ENCODE measurements around the gene DENND4A.

Gene DENND4A

DNA sequence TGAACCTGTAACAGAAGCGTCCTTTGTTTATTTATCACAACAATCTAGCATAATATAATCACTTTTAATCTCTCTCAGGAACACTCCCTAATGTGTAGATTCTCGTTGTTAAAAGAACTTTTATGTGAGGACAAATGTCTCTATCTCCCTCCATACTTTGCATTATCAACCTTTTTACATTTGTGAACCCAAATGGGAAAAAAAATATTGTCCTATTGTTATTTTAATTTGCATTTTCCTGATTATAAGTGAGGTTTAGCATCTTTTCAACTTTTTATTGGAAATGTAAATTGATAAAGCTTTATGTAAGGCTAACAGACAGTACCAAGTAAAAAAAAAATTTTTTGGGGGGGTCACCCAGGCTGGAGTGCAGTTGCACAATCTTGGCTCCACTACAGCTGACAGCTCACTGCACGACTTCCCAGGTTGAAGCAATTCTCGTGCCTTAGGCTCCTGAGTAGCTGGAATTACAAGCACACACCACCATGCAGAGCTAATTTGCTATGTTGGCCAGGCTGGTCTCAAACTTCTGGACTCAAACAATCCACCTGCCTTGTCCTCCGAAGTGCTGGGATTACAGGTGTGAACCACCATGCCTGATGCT is 33.0 kb upstream of the DENND4A start:
- ATAC-seq: no peak
- TF ChIP-seq ZNF8 (CRISPR knock-in tag; IDR thresholded peaks at IDR 0.05) (no peak), GLIS3 (CRISPR knock-in tag; IDR thresholded peaks at IDR 0.05) (no peak), ZNF565 (CRISPR knock-in tag; conservative IDR thresholded peaks at IDR 0.05; ENCODE audit: low read depth) (no peak)
- TF ChIP-seq, protein P1, sequence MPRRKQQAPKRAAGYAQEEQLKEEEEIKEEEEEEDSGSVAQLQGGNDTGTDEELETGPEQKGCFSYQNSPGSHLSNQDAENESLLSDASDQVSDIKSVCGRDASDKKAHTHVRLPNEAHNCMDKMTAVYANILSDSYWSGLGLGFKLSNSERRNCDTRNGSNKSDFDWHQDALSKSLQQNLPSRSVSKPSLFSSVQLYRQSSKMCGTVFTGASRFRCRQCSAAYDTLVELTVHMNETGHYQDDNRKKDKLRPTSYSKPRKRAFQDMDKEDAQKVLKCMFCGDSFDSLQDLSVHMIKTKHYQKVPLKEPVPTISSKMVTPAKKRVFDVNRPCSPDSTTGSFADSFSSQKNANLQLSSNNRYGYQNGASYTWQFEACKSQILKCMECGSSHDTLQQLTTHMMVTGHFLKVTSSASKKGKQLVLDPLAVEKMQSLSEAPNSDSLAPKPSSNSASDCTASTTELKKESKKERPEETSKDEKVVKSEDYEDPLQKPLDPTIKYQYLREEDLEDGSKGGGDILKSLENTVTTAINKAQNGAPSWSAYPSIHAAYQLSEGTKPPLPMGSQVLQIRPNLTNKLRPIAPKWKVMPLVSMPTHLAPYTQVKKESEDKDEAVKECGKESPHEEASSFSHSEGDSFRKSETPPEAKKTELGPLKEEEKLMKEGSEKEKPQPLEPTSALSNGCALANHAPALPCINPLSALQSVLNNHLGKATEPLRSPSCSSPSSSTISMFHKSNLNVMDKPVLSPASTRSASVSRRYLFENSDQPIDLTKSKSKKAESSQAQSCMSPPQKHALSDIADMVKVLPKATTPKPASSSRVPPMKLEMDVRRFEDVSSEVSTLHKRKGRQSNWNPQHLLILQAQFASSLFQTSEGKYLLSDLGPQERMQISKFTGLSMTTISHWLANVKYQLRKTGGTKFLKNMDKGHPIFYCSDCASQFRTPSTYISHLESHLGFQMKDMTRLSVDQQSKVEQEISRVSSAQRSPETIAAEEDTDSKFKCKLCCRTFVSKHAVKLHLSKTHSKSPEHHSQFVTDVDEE (CRISPR knock-in tag; IDR thresholded peaks at IDR 0.05): no peak

DNA sequence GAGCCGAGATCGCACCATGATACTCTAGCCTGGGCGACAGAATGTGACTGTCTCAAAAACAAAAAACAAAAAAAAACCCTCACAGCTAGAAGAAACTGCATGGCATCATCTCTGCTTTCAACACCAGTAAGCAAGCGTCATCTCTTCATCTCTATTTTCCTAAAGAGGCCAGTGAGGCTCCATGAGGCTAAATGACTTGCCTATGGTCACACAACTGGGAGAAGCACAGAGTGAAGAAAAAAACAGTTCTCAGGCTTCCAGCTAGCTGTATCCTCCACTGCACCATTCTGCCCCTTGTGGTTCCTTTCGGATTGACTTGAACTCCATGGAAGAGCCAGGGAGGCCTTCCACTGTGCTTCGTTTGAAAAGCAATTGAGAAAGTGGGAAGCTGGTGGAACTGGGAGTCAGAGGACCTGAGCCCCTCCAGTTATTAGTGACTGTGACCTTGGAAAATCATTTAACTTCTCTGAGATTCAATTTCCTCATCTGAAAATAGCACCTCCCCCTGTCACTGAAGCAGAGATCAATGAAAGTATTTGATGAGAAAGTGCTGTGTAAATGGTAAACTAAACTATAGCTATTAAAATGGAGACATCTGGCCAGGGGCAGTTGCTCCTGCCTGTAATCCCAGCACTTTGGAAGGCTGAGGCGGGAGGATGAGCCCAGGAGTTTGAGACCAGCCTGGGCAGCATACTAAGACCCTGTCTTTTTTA is 32.1 kb upstream of the DENND4A start:
- ATAC-seq: peak; percentile 100
- TF ChIP-seq, protein P2, sequence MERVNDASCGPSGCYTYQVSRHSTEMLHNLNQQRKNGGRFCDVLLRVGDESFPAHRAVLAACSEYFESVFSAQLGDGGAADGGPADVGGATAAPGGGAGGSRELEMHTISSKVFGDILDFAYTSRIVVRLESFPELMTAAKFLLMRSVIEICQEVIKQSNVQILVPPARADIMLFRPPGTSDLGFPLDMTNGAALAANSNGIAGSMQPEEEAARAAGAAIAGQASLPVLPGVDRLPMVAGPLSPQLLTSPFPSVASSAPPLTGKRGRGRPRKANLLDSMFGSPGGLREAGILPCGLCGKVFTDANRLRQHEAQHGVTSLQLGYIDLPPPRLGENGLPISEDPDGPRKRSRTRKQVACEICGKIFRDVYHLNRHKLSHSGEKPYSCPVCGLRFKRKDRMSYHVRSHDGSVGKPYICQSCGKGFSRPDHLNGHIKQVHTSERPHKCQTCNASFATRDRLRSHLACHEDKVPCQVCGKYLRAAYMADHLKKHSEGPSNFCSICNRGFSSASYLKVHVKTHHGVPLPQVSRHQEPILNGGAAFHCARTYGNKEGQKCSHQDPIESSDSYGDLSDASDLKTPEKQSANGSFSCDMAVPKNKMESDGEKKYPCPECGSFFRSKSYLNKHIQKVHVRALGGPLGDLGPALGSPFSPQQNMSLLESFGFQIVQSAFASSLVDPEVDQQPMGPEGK (CRISPR knock-in tag; IDR thresholded peaks at IDR 0.05; ENCODE audit: borderline replicate concordance): no peak
- no peak for TF ChIP-seq PPARA (CRISPR knock-in tag; IDR thresholded peaks at IDR 0.05; ENCODE audit: borderline replicate concordance)
- no peak for TF ChIP-seq RARB (CRISPR knock-in tag; IDR thresholded peaks at IDR 0.05)
- TF ChIP-seq, protein P3, sequence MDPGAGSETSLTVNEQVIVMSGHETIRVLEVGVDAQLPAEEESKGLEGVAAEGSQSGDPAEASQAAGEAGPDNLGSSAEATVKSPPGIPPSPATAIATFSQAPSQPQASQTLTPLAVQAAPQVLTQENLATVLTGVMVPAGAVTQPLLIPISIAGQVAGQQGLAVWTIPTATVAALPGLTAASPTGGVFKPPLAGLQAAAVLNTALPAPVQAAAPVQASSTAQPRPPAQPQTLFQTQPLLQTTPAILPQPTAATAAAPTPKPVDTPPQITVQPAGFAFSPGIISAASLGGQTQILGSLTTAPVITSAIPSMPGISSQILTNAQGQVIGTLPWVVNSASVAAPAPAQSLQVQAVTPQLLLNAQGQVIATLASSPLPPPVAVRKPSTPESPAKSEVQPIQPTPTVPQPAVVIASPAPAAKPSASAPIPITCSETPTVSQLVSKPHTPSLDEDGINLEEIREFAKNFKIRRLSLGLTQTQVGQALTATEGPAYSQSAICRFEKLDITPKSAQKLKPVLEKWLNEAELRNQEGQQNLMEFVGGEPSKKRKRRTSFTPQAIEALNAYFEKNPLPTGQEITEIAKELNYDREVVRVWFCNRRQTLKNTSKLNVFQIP (CRISPR knock-in tag; IDR thresholded peaks at IDR 0.05; ENCODE audit: borderline replicate concordance, low read depth): no peak
- TF ChIP-seq ZFP3 (CRISPR knock-in tag; IDR thresholded peaks at IDR 0.05): no peak
- TF ChIP-seq, protein P4, sequence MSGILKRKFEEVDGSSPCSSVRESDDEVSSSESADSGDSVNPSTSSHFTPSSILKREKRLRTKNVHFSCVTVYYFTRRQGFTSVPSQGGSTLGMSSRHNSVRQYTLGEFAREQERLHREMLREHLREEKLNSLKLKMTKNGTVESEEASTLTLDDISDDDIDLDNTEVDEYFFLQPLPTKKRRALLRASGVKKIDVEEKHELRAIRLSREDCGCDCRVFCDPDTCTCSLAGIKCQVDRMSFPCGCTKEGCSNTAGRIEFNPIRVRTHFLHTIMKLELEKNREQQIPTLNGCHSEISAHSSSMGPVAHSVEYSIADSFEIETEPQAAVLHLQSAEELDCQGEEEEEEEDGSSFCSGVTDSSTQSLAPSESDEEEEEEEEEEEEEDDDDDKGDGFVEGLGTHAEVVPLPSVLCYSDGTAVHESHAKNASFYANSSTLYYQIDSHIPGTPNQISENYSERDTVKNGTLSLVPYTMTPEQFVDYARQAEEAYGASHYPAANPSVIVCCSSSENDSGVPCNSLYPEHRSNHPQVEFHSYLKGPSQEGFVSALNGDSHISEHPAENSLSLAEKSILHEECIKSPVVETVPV (CRISPR knock-in tag; IDR thresholded peaks at IDR 0.05): no peak
- TF ChIP-seq, protein P1 (CRISPR knock-in tag; IDR thresholded peaks at IDR 0.05): no peak
- no peak for TF ChIP-seq OSR1 (CRISPR knock-in tag; IDR thresholded peaks at IDR 0.05)
- no peak for TF ChIP-seq ZNF8 (CRISPR knock-in tag; IDR thresholded peaks at IDR 0.05)
- no peak for TF ChIP-seq ESRRG (CRISPR knock-in tag; IDR thresholded peaks at IDR 0.05)
- TF ChIP-seq BACH2 (CRISPR knock-in tag; IDR thresholded peaks at IDR 0.05; ENCODE audit: borderline replicate concordance): no peak
- no peak for TF ChIP-seq TOX (CRISPR knock-in tag; IDR thresholded peaks at IDR 0.05; ENCODE audit: borderline replicate concordance)
- no peak for TF ChIP-seq CSDC2 (CRISPR knock-in tag; IDR thresholded peaks at IDR 0.05)
- no peak for TF ChIP-seq TCF4 (CRISPR knock-in tag; IDR thresholded peaks at IDR 0.05; ENCODE audit: borderline replicate concordance)
- no peak for TF ChIP-seq ZC3H10 (CRISPR knock-in tag; IDR thresholded peaks at IDR 0.05)
- TF ChIP-seq ARNTL (CRISPR knock-in tag; IDR thresholded peaks at IDR 0.05; ENCODE audit: borderline replicate concordance, low read depth): no peak
- no peak for TF ChIP-seq GLIS3 (CRISPR knock-in tag; IDR thresholded peaks at IDR 0.05)
- no peak for TF ChIP-seq ZFP30 (CRISPR knock-in tag; IDR thresholded peaks at IDR 0.05)
- TF ChIP-seq SNAI2 (CRISPR knock-in tag; IDR thresholded peaks at IDR 0.05): no peak

Data from SK-N-SH treated with all-trans-retinoic acid at 6 μM for 48 hours (cell line).